ENCODE measurements around the gene ZNF266.

The ZNF266 gene

GRCh38 chr19:9435279-9436268, at the start of gene ZNF266:
TSS of gene ZNF266 (minus strand) at chr19:9435573. CDS start at chr19:9420089, 15,484 bp downstream.
- peak; percentile 87 for DNase-seq (ENCODE audit: low read depth)

- DNase-seq (ENCODE audit: low read depth): no peak
Observed at GRCh38 chr19:9485140-9485539, 49.8 kb upstream of the ZNF266 start.

DNA sequence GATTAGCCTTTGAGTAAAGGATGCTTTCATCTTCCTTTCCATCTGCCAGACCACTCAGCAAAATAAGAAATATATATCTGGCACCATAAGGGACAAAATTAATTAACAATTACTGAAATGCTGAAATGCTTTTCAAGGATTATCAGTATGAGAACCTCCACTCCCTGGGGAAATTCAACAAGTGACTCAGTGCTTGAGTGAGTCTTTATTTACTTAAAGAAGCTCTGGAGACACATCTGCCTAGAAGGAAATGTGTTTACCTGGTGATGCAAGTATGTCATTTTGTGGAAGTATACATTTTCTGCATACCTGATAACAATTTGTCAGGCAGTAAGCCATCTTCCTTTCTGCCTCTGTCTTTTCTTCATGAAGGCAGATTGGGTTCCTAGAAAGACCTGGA, 39.6 kb upstream of the ZNF266 start:
- no peak for DNase-seq (ENCODE audit: low read depth)

- no peak for DNase-seq (ENCODE audit: low read depth)
Observed at GRCh38 chr19:9467161-9467560, 31.8 kb upstream of the ZNF266 start.

DNA sequence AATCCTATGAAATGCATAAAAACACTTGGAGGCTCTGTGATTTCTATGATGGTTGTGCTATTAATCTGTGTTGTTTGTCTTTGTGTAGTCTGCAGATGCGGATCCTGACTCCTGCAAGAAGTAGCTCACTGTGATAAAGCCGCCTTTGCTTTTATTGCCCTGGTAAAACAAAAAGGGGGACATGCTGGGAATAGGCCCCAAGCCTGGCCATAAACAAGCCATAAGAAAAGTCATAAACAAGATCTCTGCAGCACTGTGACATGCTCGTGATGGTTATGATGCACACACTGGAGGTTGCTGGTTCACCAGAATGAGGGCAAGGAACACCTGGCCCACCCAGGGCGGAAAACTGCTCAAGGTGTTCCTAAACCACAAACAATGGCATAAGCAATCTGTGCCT, 26.6 kb upstream of the ZNF266 start:
- DNase-seq (ENCODE audit: low read depth): no peak

DNA sequence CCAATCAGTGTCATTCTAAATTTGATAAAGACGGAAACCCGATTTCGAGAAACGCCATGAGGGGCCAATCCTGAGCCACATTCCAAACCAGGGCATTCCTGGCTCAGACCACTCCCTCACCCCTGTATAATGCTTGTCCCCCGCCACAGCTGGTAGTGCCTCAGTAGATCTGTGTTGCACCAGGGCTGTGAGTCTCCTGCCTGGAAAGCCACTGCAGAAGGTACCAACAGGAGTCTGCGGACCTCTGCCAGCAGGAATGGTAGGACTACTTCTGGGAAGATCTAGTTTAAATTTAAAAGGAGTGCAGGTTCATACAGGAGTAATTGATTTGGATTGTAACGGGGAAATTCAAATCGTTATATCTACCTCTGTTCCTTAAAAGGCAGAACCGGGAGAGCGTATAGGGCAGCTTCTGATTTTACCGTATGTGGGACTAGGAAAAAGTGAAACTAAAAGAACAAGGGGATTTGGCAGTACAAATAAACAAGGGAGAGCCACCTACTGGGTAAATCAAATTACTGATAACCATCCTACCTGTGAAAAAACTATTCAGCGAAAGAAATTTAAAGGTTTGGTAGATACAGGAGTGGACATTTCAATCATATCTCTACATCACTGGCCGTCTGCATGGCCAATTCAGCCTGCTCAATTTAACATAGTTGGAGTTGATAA, 20.8 kb upstream of the ZNF266 start:
- DNase-seq (ENCODE audit: low read depth): no peak

- DNase-seq (ENCODE audit: low read depth): no peak
Observed at GRCh38 chr19:9453953-9454352, 18.6 kb upstream of the ZNF266 start.

- no peak for DNase-seq (ENCODE audit: low read depth)
Observed at GRCh38 chr19:9445037-9445436, 9.7 kb upstream of the ZNF266 start.

DNA sequence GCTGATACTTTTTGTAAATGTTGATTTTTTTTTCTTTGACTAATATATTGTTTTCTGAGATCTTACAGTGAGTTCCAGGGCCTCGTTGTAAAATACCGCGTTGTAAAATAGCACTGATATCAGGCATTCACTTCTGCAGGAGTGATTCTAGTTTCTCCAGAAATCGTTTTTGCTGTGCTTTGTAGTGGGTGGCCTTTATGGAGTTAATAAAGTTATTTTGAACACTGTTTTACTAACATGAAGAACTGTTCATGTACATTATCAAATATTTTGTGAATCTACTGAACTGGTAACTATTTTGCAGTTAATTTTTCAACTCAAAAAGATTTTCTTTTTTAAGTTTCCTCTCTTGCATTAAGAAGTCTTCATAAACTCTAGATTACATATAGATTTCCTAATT, 985 bp upstream of the ZNF266 start:
- DNase-seq (ENCODE audit: low read depth): no peak

- peak; percentile 33 for DNase-seq (ENCODE audit: low read depth)
Observed at GRCh38 chr19:9431475-9431874, 3.9 kb downstream of the ZNF266 start.

GRCh38 chr19:9430444-9430843, 4.9 kb downstream of the ZNF266 start:
- DNase-seq (ENCODE audit: low read depth): no peak

GRCh38 chr19:9427941-9428340, 7.4 kb downstream of the ZNF266 start:
- DNase-seq (ENCODE audit: low read depth): no peak

DNA sequence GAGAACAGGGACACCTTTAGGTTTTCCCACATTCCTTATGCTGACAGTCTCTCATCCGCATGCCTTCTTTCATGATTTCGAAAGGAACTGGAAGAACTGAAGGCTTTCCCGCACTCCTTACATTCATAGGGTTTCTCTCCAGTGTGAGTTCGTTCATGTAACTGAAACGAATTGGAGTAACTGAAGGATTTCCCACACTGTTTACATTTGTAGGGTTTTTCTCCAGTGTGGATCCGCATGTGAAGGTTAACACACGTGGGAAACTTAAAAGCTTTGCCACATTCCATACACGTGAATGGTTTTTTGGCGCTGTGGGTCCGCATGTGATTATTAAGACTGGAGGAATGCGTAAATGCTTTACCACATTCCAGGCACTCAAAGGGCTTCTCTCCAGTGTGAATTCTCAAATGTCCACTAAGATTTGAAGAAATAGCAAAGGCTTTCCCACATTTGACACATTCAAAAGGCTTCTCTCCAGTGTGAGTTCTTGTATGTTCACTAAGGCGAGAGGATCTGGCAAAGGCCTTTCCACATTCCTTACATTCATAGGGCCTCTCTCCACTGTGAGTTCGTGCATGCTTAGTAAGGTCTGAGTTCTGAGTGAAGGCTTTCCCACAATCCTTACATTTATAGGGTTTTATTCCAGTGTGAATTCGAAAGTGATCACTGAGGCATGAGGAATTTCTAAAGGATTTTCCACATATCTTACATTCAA, 22.0 kb downstream of the ZNF266 start:
- DNase-seq (ENCODE audit: low read depth): no peak

GRCh38 chr19:9407827-9408226, 27.5 kb downstream of the ZNF266 start:
- no peak for DNase-seq (ENCODE audit: low read depth)

GRCh38 chr19:9406798-9407352, 28.5 kb downstream of the ZNF266 start:
- peak; percentile 33 for DNase-seq (ENCODE audit: low read depth)

- no peak for DNase-seq (ENCODE audit: low read depth)
Observed at GRCh38 chr19:9381361-9381785, 54.0 kb downstream of the ZNF266 start.

GRCh38 chr19:9370738-9371619, 64.4 kb downstream of the ZNF266 start:
- DNase-seq (ENCODE audit: low read depth): no peak

DNA sequence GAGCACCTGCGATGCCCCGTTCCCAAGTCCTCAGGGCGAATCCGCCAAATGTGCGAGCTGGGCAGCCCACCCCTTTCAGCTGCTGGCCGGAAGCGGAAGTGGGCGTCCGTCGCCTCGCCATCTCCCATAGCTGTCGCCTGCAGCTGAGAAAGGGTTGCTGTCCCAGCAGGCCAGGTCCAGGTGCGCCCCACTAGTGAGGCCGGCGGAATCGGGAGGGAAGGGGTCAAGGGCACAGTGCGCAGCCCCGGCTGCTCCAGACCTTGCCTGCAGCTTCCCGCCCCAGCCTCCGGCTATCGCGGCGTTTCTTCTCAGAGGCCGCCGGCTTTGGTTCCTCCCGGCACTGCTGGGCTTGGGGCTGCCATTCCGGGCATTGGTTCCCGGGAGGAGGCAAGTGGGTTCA, 72.5 kb downstream of the ZNF266 start, which contains the start of gene ZNF177:
TSS of gene ZNF177 (plus strand) at position 109 of the 400 bp plus-strand sequence. CDS start 15,299 bp downstream, outside the sequence.
- no peak for DNase-seq (ENCODE audit: low read depth)
